ENCODE measurements around the gene DOCK9.

Gene DOCK9

GRCh38 chr13:98945863-98946605, 31.8 kb downstream of the DOCK9 start:
- no peak for DNase-seq

- no peak for DNase-seq
Measured at GRCh38 chr13:98944336-98944735, 33.5 kb downstream of the DOCK9 start.

- DNase-seq, result no peak
Measured at GRCh38 chr13:98942997-98943396, 34.9 kb downstream of the DOCK9 start.

GRCh38 chr13:98942485-98942884, 35.4 kb downstream of the DOCK9 start:
- DNase-seq, result no peak

- DNase-seq, result no peak
Measured at GRCh38 chr13:98941536-98941935, 36.3 kb downstream of the DOCK9 start.

- DNase-seq, result no peak
Measured at GRCh38 chr13:98941126-98941525, 36.7 kb downstream of the DOCK9 start.

- no peak for DNase-seq
Measured at GRCh38 chr13:98940325-98941001, 37.4 kb downstream of the DOCK9 start.

GRCh38 chr13:98939660-98940191, 38.1 kb downstream of the DOCK9 start:
- DNase-seq, result no peak

- DNase-seq, result no peak
Measured at GRCh38 chr13:98938801-98939200, 39.1 kb downstream of the DOCK9 start.

- no peak for DNase-seq
Measured at GRCh38 chr13:98937911-98938381, 39.9 kb downstream of the DOCK9 start.

GRCh38 chr13:98934243-98934642, 43.6 kb downstream of the DOCK9 start:
- DNase-seq, result no peak

- no peak for DNase-seq
Measured at GRCh38 chr13:98930151-98930591, 47.7 kb downstream of the DOCK9 start.

- DNase-seq, result no peak
Measured at GRCh38 chr13:98927951-98928927, 49.6 kb downstream of the DOCK9 start.

GRCh38 chr13:98925949-98926348, 51.9 kb downstream of the DOCK9 start:
- no peak for DNase-seq

- DNase-seq, result no peak
Measured at GRCh38 chr13:98923641-98924397, 54.0 kb downstream of the DOCK9 start.

- no peak for DNase-seq
Measured at GRCh38 chr13:98922306-98922705, 55.6 kb downstream of the DOCK9 start.

GRCh38 chr13:98921786-98922185, 56.1 kb downstream of the DOCK9 start:
- no peak for DNase-seq

- DNase-seq, result no peak
Measured at GRCh38 chr13:98921015-98921580, 56.8 kb downstream of the DOCK9 start.

GRCh38 chr13:98919566-98919965, 58.3 kb downstream of the DOCK9 start:
- peak; percentile 61 for DNase-seq

GRCh38 chr13:98918771-98919170, 59.1 kb downstream of the DOCK9 start:
- no peak for DNase-seq

GRCh38 chr13:98917116-98917515, 60.7 kb downstream of the DOCK9 start:
- DNase-seq, result no peak

- DNase-seq, result no peak
Measured at GRCh38 chr13:98916403-98916802, 61.5 kb downstream of the DOCK9 start.
